Measurements from ENCODE around the gene TPRN.

The TPRN gene

GRCh38 chr9:137194388-137194787, 6.2 kb downstream of the TPRN start:
- WGBS, 2 experiments: 82 to 84% methylated on average over 16 of the region's 16 CpGs
- H3K27me3 ChIP-seq (ENCODE audit: control insufficient read depth, insufficient read depth, low read length, poor library complexity, severe bottlenecking): peaks cover 6% of the 10 kb centered on the region
- H3K36me3 ChIP-seq (ENCODE audit: control insufficient read depth, insufficient read depth, low read length): no peaks in the 10 kb centered on the region
- no peaks in the 10 kb centered on the region for H3K9me3 ChIP-seq (ENCODE audit: control insufficient read depth, low read length)
- H3K27ac ChIP-seq (ENCODE audit: insufficient read depth, low read depth, low read length, poor library complexity, severe bottlenecking): no peak overlapping the region
- no peak overlapping the region for H3K4me3 ChIP-seq (ENCODE audit: insufficient read depth, low read depth, low read length)
- peaks cover 21% of the 10 kb centered on the region for H3K4me1 ChIP-seq (ENCODE audit: control insufficient read depth, insufficient read depth, low read length)

- 90 to 91% methylated on average over 14 of the region's 14 CpGs for WGBS, 2 experiments
- H3K9me3 ChIP-seq (ENCODE audit: control insufficient read depth, low read length): no peaks in the 10 kb centered on the region
- peaks cover 16% of the 10 kb centered on the region for H3K4me1 ChIP-seq (ENCODE audit: control insufficient read depth, insufficient read depth, low read length)
- H3K36me3 ChIP-seq (ENCODE audit: control insufficient read depth, insufficient read depth, low read length): no peaks in the 10 kb centered on the region
- no peak overlapping the region for H3K4me3 ChIP-seq (ENCODE audit: insufficient read depth, low read depth, low read length)
- H3K27ac ChIP-seq (ENCODE audit: insufficient read depth, low read depth, low read length, poor library complexity, severe bottlenecking): no peak overlapping the region
- no peaks in the 10 kb centered on the region for H3K27me3 ChIP-seq (ENCODE audit: control insufficient read depth, insufficient read depth, low read length, poor library complexity, severe bottlenecking)
Observed at GRCh38 chr9:137193771-137194170, 6.8 kb downstream of the TPRN start.

- Histone ChIP-seq H3K9me3 (ENCODE audit: control insufficient read depth, low read length) (no peaks in the 10 kb centered on the region), H3K4me1 (ENCODE audit: control insufficient read depth, insufficient read depth, low read length) (peaks cover 13% of the 10 kb centered on the region), H3K4me3 (ENCODE audit: insufficient read depth, low read depth, low read length) (no peak overlapping the region), H3K27ac (ENCODE audit: insufficient read depth, low read depth, low read length, poor library complexity, severe bottlenecking) (no peak overlapping the region), H3K27me3 (ENCODE audit: control insufficient read depth, insufficient read depth, low read length, poor library complexity, severe bottlenecking) (no peaks in the 10 kb centered on the region), H3K36me3 (ENCODE audit: control insufficient read depth, insufficient read depth, low read length) (no peaks in the 10 kb centered on the region)
- WGBS, 2 experiments: 83 to 86% methylated on average over 2 of the region's 2 CpGs
Observed at GRCh38 chr9:137192859-137193258, 7.7 kb downstream of the TPRN start.

GRCh38 chr9:137192448-137192780, 8.1 kb downstream of the TPRN start:
- H3K9me3 ChIP-seq (ENCODE audit: control insufficient read depth, low read length): no peaks in the 10 kb centered on the region
- no peak overlapping the region for H3K4me3 ChIP-seq (ENCODE audit: insufficient read depth, low read depth, low read length)
- H3K4me1 ChIP-seq (ENCODE audit: control insufficient read depth, insufficient read depth, low read length): peaks cover 13% of the 10 kb centered on the region
- no peak overlapping the region for H3K27ac ChIP-seq (ENCODE audit: insufficient read depth, low read depth, low read length, poor library complexity, severe bottlenecking)
- no peaks in the 10 kb centered on the region for H3K27me3 ChIP-seq (ENCODE audit: control insufficient read depth, insufficient read depth, low read length, poor library complexity, severe bottlenecking)
- H3K36me3 ChIP-seq (ENCODE audit: control insufficient read depth, insufficient read depth, low read length): no peaks in the 10 kb centered on the region
- WGBS, 2 experiments: 93% methylated on average over 10 of the region's 10 CpGs

- peaks cover 18% of the 10 kb centered on the region for H3K4me1 ChIP-seq (ENCODE audit: control insufficient read depth, insufficient read depth, low read length)
- H3K36me3 ChIP-seq (ENCODE audit: control insufficient read depth, insufficient read depth, low read length): no peaks in the 10 kb centered on the region
- H3K27ac ChIP-seq (ENCODE audit: insufficient read depth, low read depth, low read length, poor library complexity, severe bottlenecking): no peak overlapping the region
- H3K4me3 ChIP-seq (ENCODE audit: insufficient read depth, low read depth, low read length): no peak overlapping the region
- no peaks in the 10 kb centered on the region for H3K9me3 ChIP-seq (ENCODE audit: control insufficient read depth, low read length)
- no peaks in the 10 kb centered on the region for H3K27me3 ChIP-seq (ENCODE audit: control insufficient read depth, insufficient read depth, low read length, poor library complexity, severe bottlenecking)
- 94% methylated on average over 22 of the region's 22 CpGs for WGBS, 2 experiments
Observed at GRCh38 chr9:137191691-137192447, 8.7 kb downstream of the TPRN start.

- Histone ChIP-seq H3K36me3 (ENCODE audit: control insufficient read depth, insufficient read depth, low read length) (no peaks in the 10 kb centered on the region), H3K4me3 (ENCODE audit: insufficient read depth, low read depth, low read length) (no peak overlapping the region), H3K27me3 (ENCODE audit: control insufficient read depth, insufficient read depth, low read length, poor library complexity, severe bottlenecking) (no peaks in the 10 kb centered on the region), H3K9me3 (ENCODE audit: control insufficient read depth, low read length) (no peaks in the 10 kb centered on the region), H3K4me1 (ENCODE audit: control insufficient read depth, insufficient read depth, low read length) (peaks cover 18% of the 10 kb centered on the region), H3K27ac (ENCODE audit: insufficient read depth, low read depth, low read length, poor library complexity, severe bottlenecking) (no peak overlapping the region)
- 89 to 90% methylated on average over 3 of the region's 3 CpGs for WGBS, 2 experiments
Observed at GRCh38 chr9:137191245-137191644, 9.3 kb downstream of the TPRN start.

- no peaks in the 10 kb centered on the region for H3K9me3 ChIP-seq (ENCODE audit: control insufficient read depth, low read length)
- WGBS, 2 experiments: 89 to 91% methylated on average over 9 of the region's 9 CpGs
- no peaks in the 10 kb centered on the region for H3K27me3 ChIP-seq (ENCODE audit: control insufficient read depth, insufficient read depth, low read length, poor library complexity, severe bottlenecking)
- no peak overlapping the region for H3K4me3 ChIP-seq (ENCODE audit: insufficient read depth, low read depth, low read length)
- peaks cover 18% of the 10 kb centered on the region for H3K4me1 ChIP-seq (ENCODE audit: control insufficient read depth, insufficient read depth, low read length)
- H3K36me3 ChIP-seq (ENCODE audit: control insufficient read depth, insufficient read depth, low read length): no peaks in the 10 kb centered on the region
- no peak overlapping the region for H3K27ac ChIP-seq (ENCODE audit: insufficient read depth, low read depth, low read length, poor library complexity, severe bottlenecking)
Observed at GRCh38 chr9:137190315-137190856, 10.2 kb downstream of the TPRN start.

- Histone ChIP-seq H3K4me3 (ENCODE audit: insufficient read depth, low read depth, low read length) (peak overlapping the region; percentile 89), H3K9me3 (ENCODE audit: control insufficient read depth, low read length) (no peaks in the 10 kb centered on the region), H3K27me3 (ENCODE audit: control insufficient read depth, insufficient read depth, low read length, poor library complexity, severe bottlenecking) (no peaks in the 10 kb centered on the region), H3K36me3 (ENCODE audit: control insufficient read depth, insufficient read depth, low read length) (no peaks in the 10 kb centered on the region), H3K4me1 (ENCODE audit: control insufficient read depth, insufficient read depth, low read length) (peaks cover 13% of the 10 kb centered on the region), H3K27ac (ENCODE audit: insufficient read depth, low read depth, low read length, poor library complexity, severe bottlenecking) (no peak overlapping the region)
- 54% methylated on average over 23 of the region's 23 CpGs for WGBS, 2 experiments
Observed at GRCh38 chr9:137189297-137190295, 10.9 kb downstream of the TPRN start.

- no peaks in the 10 kb centered on the region for H3K36me3 ChIP-seq (ENCODE audit: control insufficient read depth, insufficient read depth, low read length)
- H3K9me3 ChIP-seq (ENCODE audit: control insufficient read depth, low read length): no peaks in the 10 kb centered on the region
- H3K4me3 ChIP-seq (ENCODE audit: insufficient read depth, low read depth, low read length): peak within 1 kb of the TSS; percentile 89
- peaks cover 10% of the 10 kb centered on the region for H3K4me1 ChIP-seq (ENCODE audit: control insufficient read depth, insufficient read depth, low read length)
- H3K27ac ChIP-seq (ENCODE audit: insufficient read depth, low read depth, low read length, poor library complexity, severe bottlenecking): peak within 1 kb of the TSS; percentile 2
- 1% methylated on average over 98 of the region's 98 CpGs for WGBS, 2 experiments
- H3K27me3 ChIP-seq (ENCODE audit: control insufficient read depth, insufficient read depth, low read length, poor library complexity, severe bottlenecking): no peaks in the 10 kb centered on the region
Observed at GRCh38 chr9:137188490-137189296, 11.8 kb downstream of the TPRN start, which contains the start of the genes ANAPC2 and SSNA1. Gene ANAPC2, minus strand, starts transcription at chr9:137188560. Its CDS starts 28 bp downstream, at chr9:137188532. Gene SSNA1, plus strand, starts transcription at chr9:137188676. Its CDS starts 51 bp downstream, at chr9:137188727.
